SH-SY5Y (cell line): ENCODE measurements around the gene PHC2.

Experiments used
- GATA2 ChIP-seq: IDR thresholded peaks from 2 replicates; pipeline ENCODE4 v1.6.1; 2011; ENCODE audit warnings: mild to moderate bottlenecking, low read depth, low read length
- GATA3 ChIP-seq: IDR thresholded peaks from 2 replicates; pipeline ENCODE4 v1.6.1; 2011; ENCODE audit warnings: low read depth, mild to moderate bottlenecking, low read length, moderate library complexity

Gene PHC2

GRCh38 chr1:33329600-33330305 lies 101.1 kb downstream of the PHC2 start:
- no peak for TF ChIP-seq GATA2
- TF ChIP-seq GATA3 = no peak

GRCh38 chr1:33328817-33329216 lies 102.1 kb downstream of the PHC2 start:
- no peak for TF ChIP-seq GATA2
- TF ChIP-seq GATA3 = no peak

- no peak for TF ChIP-seq GATA2
- no peak for TF ChIP-seq GATA3
Observed at GRCh38 chr1:33327587-33328325, 103.1 kb downstream of the PHC2 start.

DNA sequence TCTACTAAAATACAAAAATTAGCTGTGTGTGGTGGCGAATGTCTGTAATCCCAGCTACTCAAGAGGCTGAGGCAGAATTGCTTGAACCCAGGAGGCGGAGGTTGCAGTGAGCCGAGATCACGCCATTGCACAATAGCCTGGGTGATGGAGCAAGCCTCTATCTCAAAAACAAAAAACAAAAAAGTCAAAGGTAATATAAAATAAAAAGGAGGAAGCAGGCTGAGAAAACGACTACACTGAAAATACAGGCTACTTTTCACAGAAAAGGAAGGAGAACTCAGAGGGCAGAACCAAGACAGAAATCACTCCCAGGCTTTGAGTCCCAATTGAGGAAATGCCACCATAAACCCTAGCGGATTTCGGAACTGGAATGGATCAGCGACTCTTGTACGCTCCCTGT lies 104.1 kb downstream of the PHC2 start:
- no peak for TF ChIP-seq GATA2
- no peak for TF ChIP-seq GATA3

GRCh38 chr1:33324677-33325575 lies 106.0 kb downstream of the PHC2 start:
- no peak for TF ChIP-seq GATA3
- TF ChIP-seq GATA2 = no peak

DNA sequence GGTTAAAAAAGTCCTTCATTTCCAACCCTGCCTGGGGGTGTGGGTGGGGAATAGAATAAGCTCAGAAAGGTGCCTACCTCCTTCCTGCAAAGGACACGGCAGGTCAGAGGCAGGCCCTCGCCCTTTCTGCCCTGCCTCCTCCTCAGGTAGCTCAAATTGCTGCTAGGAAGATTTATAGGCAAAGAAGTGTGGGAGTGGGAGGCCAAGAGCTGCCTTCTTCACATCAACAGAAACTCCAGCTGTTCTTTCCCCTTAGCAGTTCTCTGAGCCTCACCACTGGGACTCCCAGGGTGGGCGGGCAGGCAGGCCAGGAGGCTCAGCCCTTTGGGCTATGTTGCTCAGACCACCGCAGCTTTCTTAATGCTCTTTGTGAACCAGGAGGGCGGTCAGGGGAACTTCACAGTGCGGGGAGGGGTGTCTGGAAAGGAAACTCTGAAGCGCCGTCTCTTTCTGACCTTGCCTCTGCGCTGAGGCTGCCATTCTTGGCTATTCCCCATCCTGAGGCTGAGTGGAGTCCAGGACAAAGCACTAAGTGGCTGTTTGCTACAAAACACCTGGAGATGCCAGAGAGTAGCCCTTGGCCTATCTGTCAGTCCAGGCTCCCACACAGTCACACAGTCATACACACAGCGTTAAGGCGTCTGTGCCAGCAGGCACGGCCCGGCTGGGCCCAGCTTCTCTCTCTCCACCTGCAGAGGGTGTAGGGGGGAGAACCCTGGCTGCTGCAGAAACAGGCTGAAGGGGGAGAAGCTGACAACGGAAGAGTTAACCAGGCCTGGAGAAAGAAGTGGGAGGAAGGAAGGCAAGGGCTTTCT lies 107.0 kb downstream of the PHC2 start:
- TF ChIP-seq GATA2 = no peak
- TF ChIP-seq GATA3 = no peak

GRCh38 chr1:33322870-33323585 lies 107.9 kb downstream of the PHC2 start:
- TF ChIP-seq GATA2 (no peak), GATA3 (no peak)

- TF ChIP-seq GATA2 (no peak), GATA3 (no peak)
Observed at GRCh38 chr1:33322109-33322508, 108.8 kb downstream of the PHC2 start.

DNA sequence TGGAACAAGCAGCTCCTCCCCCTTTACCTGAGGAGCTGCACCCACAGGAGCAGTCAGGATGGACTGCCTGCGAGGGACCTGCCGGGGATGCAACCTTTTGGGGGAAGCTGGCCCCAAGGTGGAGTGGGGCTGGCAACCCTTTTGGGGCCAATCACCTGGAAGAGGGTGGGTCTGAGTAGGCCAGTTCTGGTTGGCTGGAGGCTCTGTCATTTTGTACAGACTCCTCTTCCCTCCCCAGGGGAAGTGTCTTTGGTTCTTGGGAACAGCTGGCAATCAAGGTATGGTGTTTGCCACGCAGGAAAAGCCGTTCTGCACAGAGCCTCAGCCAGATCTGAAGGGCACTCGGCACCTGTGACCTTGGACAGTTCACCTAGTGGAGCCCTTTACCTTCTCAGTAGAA lies 109.7 kb downstream of the PHC2 start:
- no peak for TF ChIP-seq GATA2
- no peak for TF ChIP-seq GATA3

- no peak for TF ChIP-seq GATA3
- TF ChIP-seq GATA2 = no peak
Observed at GRCh38 chr1:33320619-33321165, 110.2 kb downstream of the PHC2 start, which contains the start of gene A3GALT2. Gene A3GALT2, minus strand, starts transcription at chr1:33321098. Its CDS starts 0 bp downstream, at chr1:33321098.

DNA sequence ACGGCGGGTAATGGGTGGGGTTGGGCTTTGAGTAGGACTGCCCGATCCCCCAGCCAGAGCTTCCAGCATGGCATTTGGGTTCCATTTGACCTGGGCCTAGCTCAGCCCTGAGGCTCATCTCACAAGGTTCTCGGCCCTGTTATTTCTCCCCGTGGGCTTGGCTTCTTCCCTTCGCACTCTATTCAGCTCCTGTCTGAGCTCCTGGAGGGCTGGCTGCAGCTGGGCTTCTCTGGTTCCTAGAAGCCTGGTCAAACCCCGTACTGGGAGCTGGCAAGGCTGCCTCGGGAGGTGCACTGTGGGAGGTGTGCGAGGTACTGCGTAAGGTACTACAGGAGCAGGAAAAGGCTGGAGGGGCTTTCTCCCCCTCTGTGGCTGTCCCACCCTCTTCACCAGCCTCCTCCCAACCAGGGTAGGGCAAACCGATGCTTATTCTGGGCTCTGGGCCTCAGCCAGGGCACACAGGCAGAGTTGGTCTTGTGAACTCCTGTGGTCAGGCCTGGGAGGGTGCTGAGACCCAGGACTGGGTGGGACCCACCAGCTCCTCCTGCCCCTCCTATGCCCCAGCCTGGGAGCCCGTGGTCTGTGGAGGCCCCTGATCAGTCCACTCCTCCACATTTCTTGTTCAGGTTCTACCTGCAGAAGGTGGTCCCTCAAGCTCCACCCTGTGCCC lies 110.8 kb downstream of the PHC2 start:
- no peak for TF ChIP-seq GATA2
- TF ChIP-seq GATA3 = no peak

- no peak for TF ChIP-seq GATA3
- no peak for TF ChIP-seq GATA2
Observed at GRCh38 chr1:33319186-33319948, 111.5 kb downstream of the PHC2 start.
